NCI-H1092 (cell line): ENCODE data around the gene FHAD1.
"Not testable (repeated sequence)": the region's sequence is repeated elsewhere in the genome, so short reads cannot be mapped to it uniquely, and the experiment has no call there.

ENCODE experiments used
- DNase-seq: peaks from one replicate; lab custom pipeline; 2025; lab: John Stamatoyannopoulos, UW

FHAD1 gene

DNA sequence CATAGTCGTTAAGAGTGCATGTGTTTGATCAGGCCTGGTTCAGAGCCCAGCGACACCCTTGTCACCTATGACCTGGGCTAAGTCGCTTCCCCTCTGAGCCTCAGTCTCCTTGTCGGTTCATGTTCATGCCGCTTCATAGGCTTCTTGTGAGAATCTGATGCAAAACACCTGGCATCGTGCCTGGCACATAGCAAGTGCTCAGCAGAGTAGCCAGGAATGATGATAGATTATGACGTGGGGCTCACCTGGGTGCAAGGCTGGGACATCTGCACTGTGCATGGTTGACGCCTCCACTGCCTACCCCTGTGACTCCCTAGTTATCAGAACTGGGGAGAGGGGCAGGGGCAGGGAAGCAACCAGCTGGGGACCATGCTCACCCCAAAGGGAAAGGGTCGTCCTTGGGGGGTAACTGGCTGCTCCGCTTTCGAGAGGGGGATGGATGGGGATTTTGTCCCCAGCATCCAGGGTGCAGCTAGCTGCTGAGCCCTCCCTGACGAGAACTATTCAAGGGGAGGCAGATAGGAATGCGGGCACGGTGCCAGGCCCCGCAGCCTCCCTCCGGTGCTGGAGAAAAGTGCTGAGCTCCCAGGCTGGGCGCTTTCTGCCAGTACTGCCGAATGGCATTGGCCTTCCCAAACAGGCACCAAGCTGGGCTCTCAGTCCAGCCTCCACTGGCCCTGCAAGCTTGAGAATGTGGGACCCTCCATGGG is 171.9 kb downstream of the FHAD1 start:
- DNase-seq: no peak

DNA sequence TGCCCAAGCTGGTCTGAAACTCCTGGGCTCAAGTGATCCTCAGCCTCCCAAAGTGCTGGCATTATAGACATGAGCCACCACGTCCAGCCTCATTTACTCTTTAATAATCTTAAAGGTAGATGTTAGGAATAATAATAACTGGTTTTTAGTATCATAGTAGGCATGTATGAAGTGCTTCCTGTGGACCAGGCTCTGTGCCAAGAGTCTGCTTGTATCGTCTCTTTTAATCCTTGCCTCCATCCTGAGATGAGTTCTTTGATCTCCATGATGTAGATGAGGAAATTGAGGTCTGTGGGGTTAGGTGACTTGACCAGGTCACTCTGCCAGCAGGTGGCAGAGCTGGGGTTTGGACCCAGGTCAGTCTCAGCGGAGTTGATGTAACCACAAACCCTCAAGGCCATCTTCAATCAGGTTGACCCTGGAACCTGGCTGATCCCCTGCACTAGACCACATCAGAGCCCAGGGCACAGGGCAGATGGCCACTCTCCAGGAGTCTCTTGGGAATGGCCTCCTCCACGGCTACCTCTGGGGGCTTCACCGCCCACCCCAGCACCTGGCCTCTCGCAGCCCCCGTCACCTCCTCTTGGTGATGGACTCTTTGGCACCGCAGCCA is 173.9 kb downstream of the FHAD1 start:
- no peak for DNase-seq

DNA sequence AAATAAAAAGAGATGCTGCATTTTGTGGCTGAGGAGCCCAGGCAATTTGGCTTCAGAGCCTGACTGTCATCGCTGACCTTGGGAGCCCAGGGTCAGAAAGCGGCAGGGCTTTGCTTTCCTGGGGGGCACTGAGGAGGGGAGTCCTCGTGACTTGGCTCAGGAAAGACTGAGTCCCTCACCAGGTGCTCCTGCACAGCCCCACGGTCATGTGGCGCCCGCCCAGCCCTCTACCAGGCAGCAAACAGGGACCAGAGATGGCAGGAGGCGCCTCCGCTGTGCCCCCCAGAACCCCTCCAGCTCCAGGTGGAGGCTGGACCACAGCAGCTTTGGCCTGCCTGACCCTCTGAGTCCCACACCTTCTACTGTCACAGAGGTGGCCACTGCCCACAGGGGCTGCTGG is 175.8 kb downstream of the FHAD1 start:
- no peak for DNase-seq

DNA sequence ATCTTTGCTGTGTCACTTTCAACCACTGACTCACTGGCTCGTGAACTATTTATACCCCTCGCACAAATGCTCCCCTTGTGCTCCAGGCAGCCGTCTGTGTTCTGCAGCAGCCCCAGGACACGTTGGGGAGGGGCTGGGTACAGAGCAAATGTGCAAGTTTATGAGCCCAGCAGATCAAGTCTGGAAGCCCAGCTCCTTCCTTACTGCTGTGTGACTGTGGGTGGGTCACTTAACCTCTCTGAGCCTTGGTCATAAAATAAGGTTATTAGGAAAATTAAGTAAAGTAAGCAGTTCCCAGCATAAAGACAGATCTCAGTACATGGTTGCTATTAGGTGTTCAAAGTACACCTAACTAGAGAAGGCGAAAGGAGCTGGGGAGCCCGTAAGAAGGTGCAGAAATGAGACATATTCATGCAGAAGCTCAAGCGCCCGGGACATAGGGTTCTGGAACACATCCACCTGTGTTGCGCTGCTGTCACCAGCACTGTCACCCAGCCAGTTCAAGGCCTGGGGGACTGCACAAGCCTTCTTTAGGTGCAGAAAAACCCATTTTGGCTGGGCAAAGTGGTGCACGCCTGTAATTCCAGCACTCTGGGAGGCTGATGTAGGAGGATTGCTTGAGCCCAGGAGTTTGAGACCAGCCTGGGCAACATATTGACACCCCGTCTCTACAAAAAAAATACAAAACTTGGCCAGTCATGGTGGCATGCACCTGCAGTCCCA is 176.5 kb downstream of the FHAD1 start:
- no peak for DNase-seq

DNA sequence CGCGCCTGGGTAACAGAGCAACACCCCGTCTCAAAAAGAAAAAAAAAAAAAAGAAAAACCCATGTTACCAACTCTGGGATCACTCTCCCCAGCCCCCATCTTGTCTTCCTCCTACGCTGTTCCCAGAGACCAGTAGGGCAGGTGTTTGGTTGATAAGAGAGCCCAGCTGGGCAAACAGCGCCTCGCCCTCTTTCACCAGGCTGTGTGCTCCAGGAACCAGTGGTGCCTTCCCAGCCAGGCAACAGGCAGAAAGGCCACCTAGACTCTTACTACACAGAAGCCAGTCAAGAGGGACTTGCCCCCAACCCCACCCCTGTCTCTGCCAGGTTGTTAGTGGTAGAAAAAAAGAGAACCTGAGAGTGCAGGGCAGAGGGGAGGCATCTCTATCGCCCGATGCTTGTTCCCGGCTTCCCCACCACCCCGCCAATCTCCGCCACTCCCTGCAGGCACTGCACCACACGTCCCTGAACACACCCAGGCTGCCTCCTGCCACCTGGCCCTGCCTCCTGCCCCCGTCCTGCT is 177.2 kb downstream of the FHAD1 start:
- peak; percentile 95 for DNase-seq

DNA sequence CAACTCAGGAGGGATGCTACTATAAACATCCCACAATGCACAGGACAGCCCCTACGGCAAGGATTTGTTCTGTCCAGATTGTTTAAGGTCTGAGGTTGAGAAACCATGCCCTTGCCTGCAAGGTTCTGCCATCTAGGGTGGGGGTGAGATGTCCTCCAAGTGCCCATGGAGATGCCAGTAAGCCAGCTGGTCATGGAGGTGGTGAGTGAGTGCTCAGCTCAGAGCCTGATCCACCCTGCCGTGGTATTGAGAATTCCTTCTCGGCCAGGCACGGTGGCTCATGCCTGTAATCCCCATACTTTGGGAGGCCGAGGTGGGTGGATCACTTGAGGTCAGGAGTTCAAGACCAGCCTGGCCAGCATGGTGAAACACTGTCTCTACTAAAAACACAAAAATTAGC is 178.0 kb downstream of the FHAD1 start:
- no peak for DNase-seq

DNA sequence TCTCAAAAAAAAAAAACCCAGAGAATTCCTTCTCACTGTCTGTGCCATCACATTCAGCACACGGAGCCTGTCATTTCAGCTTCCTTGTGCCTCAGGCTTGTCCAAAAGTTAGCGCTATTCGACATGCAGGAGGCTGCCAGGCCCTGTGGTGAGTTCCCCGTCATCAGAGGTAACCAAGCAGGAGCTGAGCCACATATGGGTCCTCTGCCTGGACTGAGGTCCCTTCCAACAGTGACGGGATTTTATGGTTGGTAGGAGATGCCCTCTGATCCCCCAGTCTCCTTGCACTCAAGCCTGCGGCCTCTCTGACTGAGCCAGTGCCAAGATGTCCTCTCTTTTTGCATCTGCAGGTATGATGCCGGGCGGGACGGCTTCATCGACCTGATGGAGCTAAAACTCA is 178.5 kb downstream of the FHAD1 start:
- no peak for DNase-seq

DNA sequence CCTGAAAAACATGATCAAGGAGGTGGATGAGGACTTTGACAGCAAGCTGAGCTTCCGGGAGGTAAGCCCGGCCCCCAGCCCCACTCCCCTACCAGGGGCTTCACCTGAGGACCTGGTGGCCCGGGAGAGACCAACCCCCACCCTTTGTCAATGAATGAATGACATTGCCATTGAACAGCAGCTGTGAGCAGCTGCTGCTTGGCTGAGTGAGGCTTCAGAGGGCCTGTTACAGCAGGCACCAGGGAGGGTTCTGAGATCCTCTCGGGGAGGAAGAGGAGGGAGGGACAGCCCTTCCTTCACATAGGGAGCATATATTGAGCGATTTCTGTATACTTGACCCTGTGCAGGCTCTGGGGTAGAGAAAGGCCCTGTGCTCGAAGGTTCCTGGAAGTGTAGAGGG is 178.9 kb downstream of the FHAD1 start:
- no peak for DNase-seq

DNA sequence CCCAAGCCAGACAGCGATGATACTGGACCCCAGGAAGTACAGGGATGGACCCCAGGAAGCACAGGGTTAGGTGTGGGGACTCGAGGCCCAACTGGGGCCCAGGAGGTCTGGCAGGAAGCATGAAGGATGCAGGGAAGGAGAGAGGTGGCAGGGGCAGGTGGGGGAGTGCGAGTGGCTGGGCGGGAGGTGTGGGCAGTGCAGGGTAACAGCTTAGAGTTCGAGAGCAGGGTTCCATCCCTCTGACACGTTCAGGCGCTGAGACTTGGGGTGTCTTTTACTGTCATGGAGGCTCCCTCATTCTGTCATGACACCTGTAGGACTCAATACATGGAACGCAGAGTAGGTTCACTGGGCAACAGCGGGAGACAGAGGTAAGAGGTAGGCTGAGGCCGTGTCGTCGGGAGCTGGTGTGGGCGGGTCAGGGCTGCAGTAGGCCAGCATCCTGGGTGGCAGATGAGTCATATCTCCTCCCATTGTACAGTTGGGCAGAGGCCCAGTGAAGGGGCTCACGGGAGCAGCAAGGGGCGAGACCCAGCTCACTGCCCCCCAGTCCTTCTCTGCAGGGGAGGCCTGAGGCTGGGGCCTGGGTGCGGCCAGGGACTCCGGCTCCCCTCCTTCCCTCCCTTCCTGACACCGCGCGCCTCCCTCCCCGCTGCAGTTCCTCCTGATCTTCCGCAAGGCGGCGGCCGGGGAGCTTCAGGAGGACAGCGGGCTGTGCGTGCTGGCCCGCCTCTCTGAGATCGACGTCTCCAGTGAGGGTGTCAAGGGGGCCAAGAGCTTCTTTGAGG is 179.7 kb downstream of the FHAD1 start:
- no peak for DNase-seq

DNA sequence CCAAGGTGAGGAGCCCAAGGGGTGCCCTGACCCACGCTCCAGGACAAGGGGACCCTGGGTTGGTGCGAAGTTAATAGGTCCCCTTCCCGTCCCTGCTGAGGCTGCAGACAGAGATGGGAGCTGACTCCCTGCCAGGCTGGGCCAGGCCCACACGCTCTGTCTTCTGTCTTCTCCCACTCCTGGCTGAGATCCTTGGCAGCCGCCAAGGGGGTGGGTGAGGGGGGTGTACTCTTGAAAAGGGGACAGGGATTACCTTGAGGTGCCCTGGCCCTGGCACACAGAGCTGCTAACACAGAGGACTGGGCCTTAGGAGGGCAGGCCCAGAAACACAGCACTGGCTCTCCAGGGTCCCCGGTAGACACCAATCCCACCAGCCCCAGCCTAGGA is 180.2 kb downstream of the FHAD1 start:
- DNase-seq: no peak

DNA sequence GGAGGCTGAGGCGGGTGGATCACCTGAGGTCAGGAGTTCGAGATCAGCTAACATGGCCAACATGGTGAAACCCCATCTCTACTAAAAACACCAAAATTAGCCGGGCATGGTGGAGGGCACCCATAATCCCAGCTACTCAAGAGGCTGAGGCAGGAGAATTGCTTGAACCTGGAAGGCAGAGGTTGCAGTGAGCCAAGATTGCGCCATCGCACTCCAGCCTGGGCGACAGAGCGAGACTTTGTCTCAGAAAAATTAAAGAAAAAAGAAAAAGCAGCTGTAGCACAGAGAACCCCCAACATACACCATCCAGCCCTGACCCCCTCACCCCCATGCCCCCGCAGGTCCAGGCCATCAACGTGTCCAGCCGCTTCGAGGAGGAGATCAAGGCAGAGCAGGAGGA is 181.2 kb downstream of the FHAD1 start:
- DNase-seq: not testable (repeated sequence)

DNA sequence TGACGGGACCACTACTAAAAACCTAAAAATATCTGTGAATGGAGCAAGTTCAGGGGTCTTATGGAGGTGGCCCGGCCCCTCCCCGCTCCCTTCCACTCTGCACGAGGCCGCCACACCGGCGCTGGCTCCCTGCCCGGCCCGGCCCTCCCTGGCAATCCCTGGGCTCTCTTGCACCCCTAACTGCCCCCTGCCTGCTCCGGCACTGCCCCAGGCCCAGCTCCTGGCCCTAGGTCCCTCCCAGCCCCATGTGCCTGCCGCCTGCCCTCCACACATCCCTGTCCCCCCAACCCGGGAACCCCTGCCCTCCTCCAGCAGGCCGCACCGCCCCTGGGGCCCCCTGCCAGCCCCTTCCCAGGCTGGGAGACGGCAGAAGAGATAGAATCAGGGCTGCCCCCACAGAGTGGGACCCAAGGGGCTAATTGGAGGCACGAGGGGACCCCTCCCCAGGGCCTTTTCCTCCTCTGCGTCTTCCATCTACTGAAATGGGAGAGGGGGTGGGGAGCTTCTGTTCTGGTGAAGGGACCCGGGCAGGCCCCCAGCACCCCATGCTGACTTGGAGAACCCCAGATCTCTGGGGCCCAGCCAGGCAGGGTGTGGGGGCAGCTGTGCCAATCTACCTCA is 181.9 kb downstream of the FHAD1 start:
- DNase-seq: no peak

DNA sequence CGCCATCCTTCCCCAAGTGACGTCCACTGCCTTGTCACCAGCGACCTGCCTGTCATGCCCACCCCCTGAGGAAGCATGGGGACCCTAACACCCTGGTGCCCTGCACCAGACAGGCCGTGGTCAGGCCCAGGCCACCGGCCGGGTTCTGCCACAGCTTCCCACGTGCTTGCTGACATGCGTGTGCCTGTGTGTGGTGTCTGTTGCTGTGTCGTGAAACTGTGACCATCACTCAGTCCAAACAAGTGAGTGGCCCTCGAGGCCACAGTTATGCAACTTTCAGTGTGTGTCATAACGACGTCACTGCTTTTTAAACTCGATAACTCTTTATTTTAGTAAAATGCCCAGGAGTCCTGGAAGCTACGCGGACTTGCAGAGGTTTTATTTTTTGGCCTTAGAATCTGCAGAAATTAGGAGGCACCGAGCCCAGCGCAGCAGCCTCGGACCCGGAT is 182.7 kb downstream of the FHAD1 start:
- DNase-seq: no peak

DNA sequence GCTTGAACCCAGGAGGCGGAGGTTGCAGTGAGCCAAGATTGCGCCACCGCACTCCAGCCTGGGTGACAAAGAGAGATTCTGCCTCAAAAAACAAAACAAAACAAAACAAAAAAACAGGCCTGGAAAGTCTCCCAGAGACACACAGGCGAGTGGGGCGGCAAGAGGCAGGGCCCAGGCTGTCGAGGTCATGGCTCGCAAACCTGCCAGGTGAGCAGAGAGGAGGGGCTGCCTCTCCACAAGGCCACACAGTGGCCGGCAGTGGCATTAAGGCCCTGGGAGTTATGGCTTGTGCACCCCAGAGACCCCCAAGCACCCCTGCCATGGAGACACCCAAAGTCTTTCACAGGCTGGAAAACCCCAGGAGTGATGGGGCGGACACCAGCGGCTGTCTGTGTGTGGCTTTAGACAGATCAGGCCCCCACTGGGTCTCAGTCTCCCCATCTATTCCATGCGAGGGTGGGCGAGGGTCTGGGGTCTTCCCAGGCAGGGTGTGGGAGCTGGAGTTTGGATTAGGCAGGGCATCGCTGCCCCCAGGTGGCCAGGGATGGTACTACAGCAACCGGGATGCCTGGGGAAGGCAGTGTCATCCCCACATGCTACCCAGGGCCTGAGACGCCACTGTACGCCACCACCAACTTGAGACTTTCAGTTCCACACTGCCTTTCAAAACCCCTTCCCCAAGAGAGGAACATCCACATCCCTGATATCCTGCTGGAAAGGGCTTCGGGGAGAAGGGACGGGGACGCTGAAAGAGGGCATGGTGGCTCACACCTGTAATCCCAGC is 184.0 kb downstream of the FHAD1 start:
- peak; percentile 36 for DNase-seq

DNA sequence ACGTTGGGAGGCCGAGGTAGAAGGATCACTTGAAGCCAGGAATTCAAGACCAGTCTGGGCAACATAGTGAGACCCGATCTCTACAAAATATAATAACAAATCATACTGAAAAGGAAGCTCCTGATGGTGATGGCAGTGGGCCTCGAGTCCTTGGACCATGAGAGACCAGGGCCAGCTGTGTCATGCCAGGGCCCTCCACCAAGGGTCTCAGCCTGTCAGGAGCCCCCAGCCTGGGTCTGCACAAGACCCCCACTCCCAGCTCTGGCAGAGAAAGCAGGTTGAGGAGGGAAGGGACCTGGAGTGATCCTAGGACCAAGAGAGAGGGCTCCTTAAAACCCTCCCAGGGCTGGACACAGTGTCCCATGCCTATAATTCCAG is 184.5 kb downstream of the FHAD1 start:
- no peak for DNase-seq

DNA sequence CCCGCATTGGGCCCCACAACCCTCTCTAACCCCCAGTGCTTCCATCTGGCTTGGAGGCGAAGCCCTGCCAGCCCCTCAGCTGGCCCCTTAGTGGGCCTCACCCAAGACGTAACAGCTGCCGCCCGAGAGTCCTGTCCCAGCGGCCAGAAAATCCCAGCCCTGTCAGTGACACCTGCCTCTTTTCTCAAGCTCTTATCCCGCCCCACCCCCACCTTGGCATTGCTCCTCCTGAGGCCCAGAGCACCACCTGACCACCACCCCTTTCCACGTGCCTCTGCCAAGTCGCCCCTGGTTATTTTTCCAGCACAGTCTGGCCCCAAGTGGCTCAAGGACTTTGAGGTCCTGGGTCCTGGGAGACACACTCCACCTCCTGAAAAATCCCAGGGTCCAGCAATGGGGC is 185.3 kb downstream of the FHAD1 start:
- peak; percentile 26 for DNase-seq

DNA sequence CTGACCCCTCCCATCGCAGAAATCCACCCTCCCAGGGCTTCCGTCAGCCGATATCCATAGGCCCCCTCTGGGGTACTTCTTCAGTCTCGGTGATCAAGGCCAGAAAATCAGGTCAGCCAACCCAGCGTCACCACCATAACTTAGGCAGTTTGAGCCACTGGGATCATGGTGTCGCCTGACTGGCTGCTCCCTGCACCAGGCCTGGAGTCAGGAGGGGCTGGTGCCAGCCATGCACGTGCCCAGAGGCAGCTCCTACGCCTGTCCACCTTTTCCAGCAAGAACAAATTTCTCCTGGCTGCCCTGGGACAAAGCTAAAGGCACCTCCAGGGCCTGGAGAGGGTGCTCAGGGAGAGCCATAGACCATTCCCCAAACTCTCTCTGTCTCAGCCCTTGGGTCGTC is 186.4 kb downstream of the FHAD1 start:
- no peak for DNase-seq

DNA sequence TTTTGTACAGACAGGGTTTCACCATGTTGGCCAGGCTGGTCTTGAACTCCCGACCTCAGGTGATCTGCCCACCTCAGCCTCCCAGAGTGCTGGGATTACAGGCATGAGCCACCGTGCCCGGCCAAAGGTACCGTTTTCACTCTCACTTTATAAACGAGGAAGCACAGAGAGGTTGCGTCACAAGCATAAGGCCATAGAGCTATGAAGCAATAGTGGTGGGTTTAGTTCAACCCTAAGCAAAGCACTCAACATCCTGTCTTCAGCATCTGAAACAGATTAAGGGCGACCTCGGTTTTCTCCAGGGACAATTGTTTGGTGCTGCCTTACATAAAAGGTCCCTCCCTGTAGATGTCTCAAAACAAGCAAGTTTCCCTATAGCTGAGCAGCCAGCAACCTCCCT is 187.7 kb downstream of the FHAD1 start:
- DNase-seq: not testable (repeated sequence)

DNA sequence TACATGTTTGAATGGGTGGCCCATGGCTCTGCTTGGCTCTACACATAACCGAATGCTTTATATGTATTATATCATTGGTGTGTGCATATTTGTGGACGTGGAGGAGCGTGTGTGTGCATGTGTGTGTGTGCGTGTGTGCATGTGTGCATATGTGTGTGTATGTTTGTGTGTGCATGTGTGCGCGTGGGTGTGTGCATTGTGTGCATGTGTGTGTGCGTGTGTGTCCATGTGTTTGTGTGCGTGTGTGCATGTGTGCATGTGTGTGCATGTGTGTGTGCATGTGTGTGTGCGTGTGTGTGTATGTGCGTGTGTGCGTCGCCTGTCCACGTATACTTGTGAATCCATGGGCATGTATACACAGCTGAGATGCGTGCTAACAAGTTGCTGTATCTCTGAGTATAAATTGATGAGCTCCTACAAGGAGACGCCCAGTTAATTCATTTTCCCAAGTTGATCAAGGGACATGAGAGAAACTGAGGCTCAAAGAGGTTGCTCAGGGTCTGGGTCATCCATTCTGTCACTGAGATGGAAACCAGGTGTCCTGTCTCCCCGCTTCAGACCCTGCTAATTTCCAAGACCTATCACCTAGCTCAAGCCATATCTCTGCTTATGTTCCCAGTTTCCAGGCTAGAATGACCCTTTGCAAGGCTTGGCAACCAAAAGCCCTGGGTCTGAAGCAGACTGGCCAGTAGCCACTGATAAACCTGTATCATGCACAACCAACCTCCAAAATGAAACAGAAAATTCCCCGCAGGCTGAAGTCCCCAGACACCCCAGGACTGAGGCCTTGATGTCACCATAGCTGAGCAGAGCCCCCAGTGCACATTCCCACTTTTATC is 188.4 kb downstream of the FHAD1 start:
- DNase-seq: no peak

DNA sequence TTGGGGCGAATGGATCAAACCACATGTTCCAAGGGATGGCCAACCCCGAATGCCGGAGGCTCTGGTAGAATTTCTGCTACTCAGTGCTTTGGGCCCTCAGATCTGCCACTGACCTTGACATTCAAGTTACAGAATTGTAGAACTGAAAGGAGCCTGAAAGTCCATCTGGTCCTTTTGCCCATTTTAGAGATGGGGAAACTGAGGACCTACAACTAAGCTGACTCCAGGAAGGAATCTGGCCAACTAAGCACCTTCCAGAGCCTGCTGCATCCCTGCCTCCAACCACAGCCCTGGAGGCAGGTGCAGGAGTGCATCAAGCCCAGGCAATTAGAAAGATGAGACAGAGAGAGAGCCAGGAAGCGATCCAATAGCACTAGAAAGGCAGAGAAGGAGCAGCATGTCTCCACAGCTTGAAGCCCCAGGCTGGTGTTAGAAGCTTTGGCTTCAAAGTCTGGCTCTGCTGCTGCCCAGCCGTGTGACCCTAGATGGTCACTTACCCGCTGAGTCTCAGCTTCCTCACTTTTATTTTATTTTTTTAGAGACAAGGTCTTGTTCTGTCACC is 189.9 kb downstream of the FHAD1 start:
- peak; percentile 20 for DNase-seq
